B cell (primary cell): Measurements from ENCODE around the gene EIF4E2.

Experiments used
- CTCF ChIP-seq: fragments of 200-600 bp; IDR thresholded peaks from one replicate; pipeline ENCODE4 v1.8.0; 2022; ENCODE audit warnings: antibody characterized with exemption, mild to moderate bottlenecking
- EZH2 ChIP-seq: IDR thresholded peaks from 2 replicates; pipeline ENCODE4 v1.6.1; 2012; ENCODE audit warnings: borderline replicate concordance, low read depth, mild to moderate bottlenecking, moderate library complexity, low read length; ENCODE audit not compliant: insufficient read depth, poor library complexity, severe bottlenecking

- no peak for TF ChIP-seq CTCF
- no peak for TF ChIP-seq EZH2
Observed at GRCh38 chr2:232511336-232511890, 39.1 kb upstream of the EIF4E2 start.
